ENCODE data around the gene COMMD1. TPM values are rescaled to one million over a fixed set of nuclear protein-coding genes. Genes with fewer than 3 reads are reported as not detected.

Gene COMMD1
- total RNA-seq, 1 experiment from 2014 or later: 31.7 TPM

- CTCF ChIA-PET: no interaction called here
- intact Hi-C loops (cut with micrococcal nuclease): no loop called here
Observed at GRCh38 chr2:61961231-61961901, 55.9 kb downstream of the COMMD1 start.

DNA sequence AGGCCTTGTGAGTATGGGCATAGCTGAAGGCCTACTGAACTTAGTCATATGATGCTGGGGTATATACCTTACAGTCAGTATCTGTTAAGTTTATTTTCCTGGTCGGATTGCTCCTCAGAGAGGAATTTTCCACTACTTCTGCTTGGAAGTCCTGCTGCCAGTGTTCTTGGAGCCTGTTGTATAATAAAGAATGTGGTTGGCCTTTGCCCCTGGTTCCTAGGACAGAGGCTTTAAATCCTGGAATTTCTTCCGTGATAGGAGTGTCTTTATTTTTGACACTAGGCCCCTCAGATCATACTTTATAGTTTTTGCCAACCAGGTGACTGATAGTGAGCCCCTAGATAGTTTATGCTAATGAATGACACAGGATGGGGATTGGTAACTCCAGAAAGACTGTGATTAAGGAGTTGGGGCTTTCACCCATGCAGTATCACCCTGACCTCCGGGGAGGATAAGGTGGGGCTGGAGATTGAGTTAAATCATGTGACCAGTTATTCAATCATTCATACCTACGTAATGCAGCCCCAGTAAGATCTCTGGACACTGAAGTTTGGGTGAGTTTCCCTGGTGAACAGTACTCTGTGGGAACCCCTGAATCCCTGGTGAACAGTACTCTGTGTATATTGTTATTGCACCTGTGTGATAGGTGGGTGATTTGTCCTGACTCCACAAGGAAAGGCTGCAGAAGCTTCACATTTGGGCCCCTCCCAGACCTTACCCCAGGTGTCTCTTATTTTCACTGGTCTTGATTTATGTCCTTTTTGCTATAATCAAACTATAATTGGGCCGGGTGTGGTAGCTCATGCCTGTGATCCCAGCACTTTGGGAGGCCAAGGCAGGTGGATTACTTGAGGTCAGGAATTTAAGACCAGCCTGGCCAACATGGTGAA is 56.9 kb downstream of the COMMD1 start:
- H3K9me2 ChIP-seq (replicated peaks; ENCODE audit: low read length): no peaks in the 10 kb centered on the region
- no peak for ATAC-seq
- H3K27me3 ChIP-seq (ENCODE audit: low read length): no peaks in the 10 kb centered on the region

More at GRCh38 chr2:61961231-61961901, 55.9 kb downstream of the COMMD1 start:
- H3K4me3 ChIP-seq (ENCODE audit: low read length): no peak overlapping the region
- H3K9me3 ChIP-seq (ENCODE audit: low read length): no peaks in the 10 kb centered on the region
- no peaks in the 10 kb centered on the region for H3K79me2 ChIP-seq (ENCODE audit: low read length)
- no peaks in the 10 kb centered on the region for H3K36me3 ChIP-seq (ENCODE audit: low read depth, low read length)
- no peak for DNase-seq
- no peak for ATAC-seq
- H3K4me2 ChIP-seq (ENCODE audit: low read length): no peak overlapping the region
- H3K9ac ChIP-seq (ENCODE audit: low read length): no peak overlapping the region
- H3K27me3 ChIP-seq (ENCODE audit: low read length): no peaks in the 10 kb centered on the region
- no peak overlapping the region for H2AFZ ChIP-seq (ENCODE audit: low read length)
- POLR2A ChIA-PET (ENCODE audit: unreplicated experiment): no interaction called here
- no peaks in the 10 kb centered on the region for H4K20me1 ChIP-seq (ENCODE audit: low read length)
- H3K27ac ChIP-seq (ENCODE audit: low read length): no peak overlapping the region
- H3F3A ChIP-seq (ENCODE audit: low read length, unreplicated experiment): no peaks in the 10 kb centered on the region
- no peak for TF ChIP-seq EZH2 (IDR thresholded peaks at IDR 0.05; ENCODE audit: low read length, unreplicated experiment)
- TF ChIP-seq EZH2phosphoT487 (IDR thresholded peaks at IDR 0.05; ENCODE audit: borderline replicate concordance, low read length): no peak
- TF ChIP-seq, protein P1, sequence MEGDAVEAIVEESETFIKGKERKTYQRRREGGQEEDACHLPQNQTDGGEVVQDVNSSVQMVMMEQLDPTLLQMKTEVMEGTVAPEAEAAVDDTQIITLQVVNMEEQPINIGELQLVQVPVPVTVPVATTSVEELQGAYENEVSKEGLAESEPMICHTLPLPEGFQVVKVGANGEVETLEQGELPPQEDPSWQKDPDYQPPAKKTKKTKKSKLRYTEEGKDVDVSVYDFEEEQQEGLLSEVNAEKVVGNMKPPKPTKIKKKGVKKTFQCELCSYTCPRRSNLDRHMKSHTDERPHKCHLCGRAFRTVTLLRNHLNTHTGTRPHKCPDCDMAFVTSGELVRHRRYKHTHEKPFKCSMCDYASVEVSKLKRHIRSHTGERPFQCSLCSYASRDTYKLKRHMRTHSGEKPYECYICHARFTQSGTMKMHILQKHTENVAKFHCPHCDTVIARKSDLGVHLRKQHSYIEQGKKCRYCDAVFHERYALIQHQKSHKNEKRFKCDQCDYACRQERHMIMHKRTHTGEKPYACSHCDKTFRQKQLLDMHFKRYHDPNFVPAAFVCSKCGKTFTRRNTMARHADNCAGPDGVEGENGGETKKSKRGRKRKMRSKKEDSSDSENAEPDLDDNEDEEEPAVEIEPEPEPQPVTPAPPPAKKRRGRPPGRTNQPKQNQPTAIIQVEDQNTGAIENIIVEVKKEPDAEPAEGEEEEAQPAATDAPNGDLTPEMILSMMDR (conservative IDR thresholded peaks at IDR 0.05; ENCODE audit: low read depth, low read length): no peak
- no TSS peak for BruUV-seq (replicated peaks)
- no peaks in the 10 kb centered on the region for H3K9me2 ChIP-seq (replicated peaks; ENCODE audit: low read length)
- H3K4me1 ChIP-seq (ENCODE audit: insufficient read depth, low read length): no peaks in the 10 kb centered on the region

More for the DNA sequence above, 56.9 kb downstream of the COMMD1 start:
- no peak overlapping the region for H3K27ac ChIP-seq (ENCODE audit: low read length)
- TF ChIP-seq EZH2 (IDR thresholded peaks at IDR 0.05; ENCODE audit: low read length, unreplicated experiment): no peak
- no peak for TF ChIP-seq EZH2phosphoT487 (IDR thresholded peaks at IDR 0.05; ENCODE audit: borderline replicate concordance, low read length)
- TF ChIP-seq, protein P1 (conservative IDR thresholded peaks at IDR 0.05; ENCODE audit: low read depth, low read length): no peak
- H3K4me1 ChIP-seq (ENCODE audit: insufficient read depth, low read length): no peaks in the 10 kb centered on the region
- intact Hi-C loops (cut with micrococcal nuclease): no loop called here
- ChIA-PET POLR2A (ENCODE audit: unreplicated experiment) (no interaction called here), CTCF (no interaction called here)
- DNase-seq: no peak
- H3K9ac ChIP-seq (ENCODE audit: low read length): no peak overlapping the region
- BruUV-seq (replicated peaks): no TSS peak
- no peak overlapping the region for H3K4me3 ChIP-seq (ENCODE audit: low read length)
- H4K20me1 ChIP-seq (ENCODE audit: low read length): no peaks in the 10 kb centered on the region
- H3K36me3 ChIP-seq (ENCODE audit: low read depth, low read length): no peaks in the 10 kb centered on the region
- H3K4me2 ChIP-seq (ENCODE audit: low read length): no peak overlapping the region
- no peak overlapping the region for H2AFZ ChIP-seq (ENCODE audit: low read length)
- H3K9me3 ChIP-seq (ENCODE audit: low read length): no peaks in the 10 kb centered on the region
- no peaks in the 10 kb centered on the region for H3F3A ChIP-seq (ENCODE audit: low read length, unreplicated experiment)
- H3K79me2 ChIP-seq (ENCODE audit: low read length): no peaks in the 10 kb centered on the region

Measured in PC-3 (cell line).